DMS 273 treated with DMSO at 0.1 percent for 48 hours (cell line): ENCODE data around the gene DENND2C.
"Not testable (repeated sequence)": the region's sequence is repeated elsewhere in the genome, so short reads cannot be mapped to it uniquely, and the experiment has no call there.

ENCODE experiments used
- DNase-seq: peaks from one replicate; lab custom pipeline; 2025; lab: John Stamatoyannopoulos, UW

The DENND2C gene

DNA sequence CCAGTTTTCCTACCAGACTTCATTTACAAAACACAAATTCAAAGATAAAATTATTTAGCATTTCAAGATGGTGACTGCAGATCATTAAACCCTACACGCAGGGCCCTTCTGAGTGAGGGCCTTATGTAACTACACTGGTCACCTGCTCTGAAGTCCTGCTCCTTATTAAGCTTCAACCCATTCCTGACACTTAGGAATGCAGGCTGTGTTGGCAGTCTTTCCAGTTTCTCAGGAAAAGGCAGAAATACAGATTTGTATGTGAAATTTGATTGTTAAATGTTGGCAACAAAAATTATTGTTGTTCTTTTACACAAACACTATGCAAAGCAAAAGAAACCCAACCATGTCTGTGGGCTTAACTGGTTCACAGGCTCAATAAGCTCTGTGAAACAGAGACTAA lies 62.6 kb downstream of the DENND2C start:
- no peak for DNase-seq

DNA sequence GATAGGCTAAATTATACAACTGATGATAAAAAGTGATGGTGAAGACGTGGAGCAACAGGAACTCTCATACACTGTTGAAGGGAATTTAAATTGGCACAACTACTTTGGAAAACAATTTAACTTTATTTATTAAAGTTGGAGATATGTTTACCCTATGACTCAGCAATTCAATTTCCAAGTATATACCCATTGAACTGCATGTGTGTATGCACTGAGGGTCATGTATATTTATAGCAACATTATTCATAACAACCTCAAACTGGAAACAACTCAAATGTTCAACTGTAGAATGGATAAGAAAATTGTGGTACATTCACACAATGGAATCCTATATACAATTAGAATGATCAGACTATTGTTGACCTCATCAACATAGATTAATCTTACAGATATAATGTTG lies 71.9 kb downstream of the DENND2C start:
- DNase-seq: no peak

DNA sequence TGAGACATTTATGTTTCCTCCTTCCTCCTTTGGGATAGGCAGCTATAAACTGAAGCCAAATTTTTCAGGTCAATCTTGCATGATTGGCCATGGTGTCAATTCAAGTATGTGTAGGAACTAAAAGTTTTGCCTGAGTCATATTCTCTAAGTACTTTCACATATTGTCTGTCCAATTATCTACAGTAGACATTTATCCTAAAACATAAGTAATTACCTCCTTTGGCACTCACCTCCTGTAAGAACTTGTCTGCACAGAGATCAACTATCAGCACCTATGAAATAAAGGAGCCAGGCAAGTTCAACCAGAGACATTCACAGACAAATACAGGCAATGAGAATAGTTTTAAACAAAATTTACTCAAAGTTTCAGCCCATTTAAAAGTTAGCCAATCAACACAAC lies 74.2 kb downstream of the DENND2C start:
- no peak for DNase-seq

DNA sequence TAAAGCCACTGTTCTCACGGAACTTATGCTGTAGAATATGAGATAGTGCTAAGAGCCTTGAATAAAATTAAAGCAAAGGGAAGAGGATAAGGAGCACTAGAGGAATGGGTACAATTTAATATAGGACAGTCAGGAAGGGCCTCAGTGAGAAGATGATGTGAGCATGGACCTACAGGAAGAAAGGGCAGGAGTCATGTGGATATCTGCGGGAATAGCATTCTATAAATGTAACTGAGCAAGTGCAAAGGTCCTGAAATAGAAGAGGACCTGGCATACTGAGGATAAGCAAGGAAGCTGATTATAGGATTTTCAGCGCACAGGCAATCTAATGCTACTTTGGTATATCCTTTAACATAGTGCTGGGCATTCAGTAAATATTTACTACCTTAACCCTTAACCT lies 75.8 kb downstream of the DENND2C start:
- DNase-seq: no peak

DNA sequence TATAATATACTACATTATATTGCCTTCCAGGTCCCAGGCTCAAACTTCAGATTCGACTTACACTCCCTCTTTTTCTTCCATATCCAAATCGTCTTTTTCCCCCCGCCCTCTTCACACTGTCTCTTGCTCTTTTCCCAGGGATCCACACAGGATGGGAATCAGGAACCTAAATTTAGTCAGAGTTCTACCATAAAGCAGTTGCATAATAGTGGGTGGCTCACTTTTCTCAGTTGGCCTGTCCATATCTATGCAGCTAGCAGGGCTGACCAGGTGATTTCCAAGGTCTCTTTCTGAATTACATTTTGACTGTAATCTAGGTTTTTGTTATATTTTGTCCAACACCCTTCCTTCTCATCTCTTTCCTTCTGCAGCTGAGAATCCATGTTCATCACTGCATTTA lies 80.7 kb downstream of the DENND2C start:
- no peak for DNase-seq

DNA sequence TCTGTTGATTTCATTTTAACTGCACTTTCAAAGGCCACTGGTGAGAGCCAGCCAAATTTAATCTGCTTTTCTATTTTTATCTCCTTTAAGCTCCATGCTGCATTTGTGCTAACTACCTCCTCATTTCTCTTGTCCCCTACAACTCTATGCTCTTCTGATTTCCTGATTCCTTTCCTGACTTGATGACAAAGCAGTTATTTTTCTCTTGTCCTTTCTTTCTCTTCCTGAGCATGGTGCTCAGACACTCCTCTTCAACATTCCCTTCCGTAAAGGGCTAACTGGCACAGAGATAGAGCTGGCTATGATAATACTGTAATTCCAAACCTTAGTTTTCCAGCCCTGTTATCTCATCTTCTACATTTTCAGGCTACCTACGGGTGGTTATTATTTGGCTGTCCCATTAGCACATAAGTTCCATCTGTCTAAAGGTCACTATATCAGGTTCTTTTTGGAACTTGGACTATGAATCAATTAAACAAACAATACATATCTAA lies 81.6 kb downstream of the DENND2C start:
- DNase-seq: peak; percentile 16

DNA sequence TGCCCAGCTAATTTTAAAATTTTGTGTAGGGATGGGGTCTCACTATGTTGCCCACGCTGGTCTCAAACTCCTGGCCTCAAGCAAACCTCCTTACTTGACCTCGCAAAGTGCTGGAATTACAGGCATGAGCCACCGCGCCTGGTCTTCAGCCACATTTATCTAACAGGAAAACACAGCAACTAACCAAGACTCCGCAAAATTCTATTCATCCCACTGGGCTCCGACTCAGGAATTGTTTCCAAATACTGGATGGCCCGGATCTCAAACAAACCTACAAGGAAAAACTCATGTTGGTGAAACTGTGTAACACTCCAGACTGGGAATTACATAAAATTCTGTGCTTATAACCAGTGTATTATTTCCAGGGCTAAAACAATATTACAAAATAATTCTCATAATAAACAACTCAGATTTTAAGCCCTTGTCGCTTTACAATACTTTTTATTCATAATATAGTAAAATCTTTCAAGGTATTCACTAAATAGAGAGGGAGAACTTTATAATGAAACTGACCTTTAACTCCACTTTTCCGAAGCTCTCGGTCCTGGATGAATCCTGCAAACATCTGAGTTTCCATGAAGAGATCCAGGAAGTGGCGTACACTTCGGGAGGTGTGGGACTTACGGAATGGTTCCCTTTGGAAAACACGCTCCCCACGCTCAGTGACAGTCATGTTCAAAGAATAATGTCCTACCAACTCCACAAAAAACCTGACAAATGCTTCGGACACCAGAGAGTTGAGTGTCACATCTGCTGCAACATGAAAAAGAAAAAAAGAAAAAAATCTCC lies 82.5 kb downstream of the DENND2C start:
- no peak for DNase-seq

DNA sequence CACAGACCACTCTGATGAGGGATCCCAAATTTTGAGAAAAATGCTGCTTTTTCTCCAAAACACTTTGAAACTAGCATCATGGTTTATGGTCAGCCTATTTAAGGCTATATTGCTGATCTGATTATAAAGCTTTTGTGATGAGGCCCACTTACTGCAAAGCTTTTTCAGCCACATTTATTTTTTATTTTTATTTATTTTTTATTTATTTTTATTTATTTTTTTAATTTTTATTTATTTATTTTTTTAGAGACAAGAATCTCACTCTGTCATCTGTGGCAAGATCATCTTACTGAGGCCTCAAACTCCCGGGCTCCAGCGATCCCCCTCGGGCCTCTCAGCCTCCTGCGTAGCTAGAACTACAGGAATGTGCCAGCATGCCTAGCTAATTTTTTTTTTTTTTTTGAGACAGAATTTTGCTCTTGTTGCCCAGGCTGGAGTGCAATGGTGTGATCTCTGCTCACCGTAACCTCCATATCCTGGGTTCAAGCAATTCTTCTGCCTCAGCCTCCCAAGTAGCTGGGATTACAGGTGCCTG lies 83.3 kb downstream of the DENND2C start:
- DNase-seq: no peak

DNA sequence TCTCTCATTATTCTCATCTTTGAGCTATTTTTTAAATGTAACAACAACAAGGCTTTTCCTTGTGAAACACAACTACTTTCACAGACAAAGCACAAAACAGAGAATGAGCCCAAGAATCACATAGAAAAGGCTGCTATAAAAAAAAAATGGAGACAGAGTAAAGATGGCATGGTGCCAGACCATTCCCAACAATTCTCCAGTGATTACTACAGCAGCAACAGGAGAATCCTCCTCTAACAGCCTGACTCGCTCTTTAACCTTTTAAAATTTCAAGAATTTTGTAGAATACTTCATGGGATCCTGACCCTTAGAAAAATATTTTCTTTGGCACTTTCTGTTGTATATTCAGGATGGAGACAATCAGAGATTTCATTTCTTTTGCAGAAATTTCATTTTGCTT lies 84.6 kb downstream of the DENND2C start:
- no peak for DNase-seq

DNA sequence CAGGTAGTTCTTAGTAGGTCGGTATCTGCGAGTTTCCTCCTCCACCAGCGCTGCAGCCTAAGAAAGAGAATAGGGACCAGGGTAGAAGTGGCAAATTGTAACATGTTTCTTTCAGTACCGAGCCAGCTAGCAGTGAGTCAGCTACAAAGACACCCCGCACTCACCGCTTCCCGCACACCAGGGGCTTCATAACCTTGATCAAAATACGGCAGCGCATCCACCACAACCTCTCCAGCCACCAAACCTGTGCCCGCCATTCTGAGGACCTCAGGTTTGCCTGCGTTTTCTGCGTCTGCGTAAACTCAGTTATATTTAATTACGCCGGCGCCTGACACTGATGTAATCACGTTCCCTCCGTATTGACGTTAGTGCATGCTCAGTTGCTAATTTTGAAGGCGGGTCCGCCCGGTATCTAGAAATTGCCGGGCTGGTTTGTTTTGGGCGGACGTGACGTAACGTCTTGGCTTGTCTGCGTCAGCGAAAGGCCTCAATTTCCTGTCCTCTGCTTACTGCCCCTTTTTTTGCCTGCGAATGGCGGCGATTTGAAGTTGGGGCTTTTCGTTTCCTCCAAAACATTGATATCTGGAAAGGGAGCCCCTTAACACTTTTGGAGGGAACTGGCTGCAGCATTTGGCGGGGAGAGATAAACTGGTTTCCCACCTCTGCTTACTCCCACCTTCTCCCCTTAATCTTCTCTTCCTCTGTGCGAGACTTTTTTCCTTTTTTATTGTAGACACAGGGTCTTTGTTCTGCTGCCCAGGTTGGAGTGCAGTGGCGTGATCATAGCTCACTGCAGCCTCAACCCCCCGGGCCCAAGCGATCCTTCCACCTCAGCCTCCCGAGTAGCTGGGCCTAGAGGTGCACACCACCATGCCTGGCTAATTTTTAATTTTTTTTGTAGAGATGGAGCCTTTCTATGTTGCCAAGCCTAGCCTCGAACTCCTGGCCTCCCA lies 88.2 kb downstream of the DENND2C start, which contains the start of gene BCAS2:
Gene BCAS2 (minus strand): TSS at position 281 of the 953 bp plus-strand sequence. CDS start 24 bp downstream, at position 257.
- peak; percentile 96 for DNase-seq

DNA sequence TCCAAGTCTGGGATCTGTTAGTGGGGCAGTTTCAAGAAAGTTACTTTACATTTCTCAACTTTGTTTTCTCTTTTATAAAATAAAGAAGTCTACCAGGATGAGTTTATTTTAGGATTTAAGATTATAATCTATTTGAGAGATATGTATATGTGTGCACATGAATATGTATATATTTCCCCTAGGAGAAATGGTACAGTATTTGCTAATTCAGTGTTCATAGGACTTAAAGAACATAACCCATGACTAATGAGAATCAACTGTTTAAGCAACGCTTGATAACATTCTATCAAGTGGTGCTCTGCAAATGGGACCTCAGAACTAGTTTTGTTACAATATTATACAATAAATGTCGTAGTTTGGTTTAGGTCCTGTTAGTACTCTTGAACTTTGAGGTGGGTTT lies 95.5 kb downstream of the DENND2C start:
- no peak for DNase-seq

DNA sequence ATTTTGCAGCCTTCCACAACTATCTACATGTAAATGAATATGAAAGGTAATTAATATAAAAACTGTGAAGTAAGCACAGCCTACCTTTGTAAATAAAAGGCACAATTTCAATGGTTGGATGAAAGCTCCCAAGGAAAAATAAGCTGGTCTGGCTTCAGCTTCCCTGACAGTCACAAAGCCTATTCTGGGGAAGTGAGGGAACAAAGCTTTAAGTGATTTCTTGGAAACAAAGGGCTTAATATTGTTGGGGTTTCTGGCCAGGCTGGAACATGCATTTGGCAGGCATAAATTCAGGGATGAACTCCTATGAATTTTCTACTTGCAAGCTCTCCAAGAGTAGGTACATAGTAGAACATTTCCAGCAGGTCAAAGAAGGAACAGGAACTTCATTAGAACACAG lies 105.7 kb downstream of the DENND2C start:
- DNase-seq: no peak

DNA sequence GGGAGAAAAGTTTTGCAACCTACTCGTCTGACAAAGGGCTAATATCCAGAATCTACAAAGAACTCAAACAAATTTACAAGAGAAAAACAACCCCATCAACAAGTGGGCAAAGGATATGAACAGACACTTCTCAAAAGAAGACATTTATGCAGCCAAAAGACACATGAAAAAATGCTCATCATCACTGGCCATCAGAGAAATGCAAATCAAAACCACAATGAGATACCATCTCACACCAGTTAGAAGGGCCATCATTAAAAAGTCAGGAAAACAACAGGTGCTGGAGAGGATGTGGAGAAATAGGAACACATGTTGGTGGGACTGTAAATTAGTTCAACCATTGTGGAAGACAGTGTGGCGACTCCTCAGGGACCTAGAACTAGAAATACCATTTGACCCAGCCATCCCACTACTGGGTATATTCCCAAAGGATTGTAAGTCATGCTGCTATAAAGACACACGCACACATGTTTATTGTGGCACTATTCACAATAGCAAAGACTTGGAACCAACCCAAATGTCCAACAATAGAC lies 106.8 kb downstream of the DENND2C start:
- DNase-seq: not testable (repeated sequence)

DNA sequence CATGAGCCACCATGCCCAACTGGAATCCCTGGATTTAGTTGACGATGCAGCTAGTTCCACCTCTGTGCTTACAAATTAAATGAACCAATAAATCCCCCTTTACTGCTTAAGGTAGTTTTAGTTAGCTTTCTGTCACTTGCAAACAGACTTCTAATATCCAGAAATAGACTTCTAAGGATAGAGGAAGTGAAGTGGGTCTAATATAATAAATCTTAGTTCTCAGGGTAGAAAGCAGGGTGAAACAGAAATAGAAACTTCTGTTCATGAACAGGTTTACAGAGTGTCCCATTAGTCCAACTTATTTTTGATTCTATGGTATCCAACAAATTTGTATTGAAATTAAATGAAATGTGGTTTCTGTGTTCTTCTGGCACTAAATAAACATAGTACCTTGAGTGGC lies 108.5 kb downstream of the DENND2C start:
- DNase-seq: no peak

DNA sequence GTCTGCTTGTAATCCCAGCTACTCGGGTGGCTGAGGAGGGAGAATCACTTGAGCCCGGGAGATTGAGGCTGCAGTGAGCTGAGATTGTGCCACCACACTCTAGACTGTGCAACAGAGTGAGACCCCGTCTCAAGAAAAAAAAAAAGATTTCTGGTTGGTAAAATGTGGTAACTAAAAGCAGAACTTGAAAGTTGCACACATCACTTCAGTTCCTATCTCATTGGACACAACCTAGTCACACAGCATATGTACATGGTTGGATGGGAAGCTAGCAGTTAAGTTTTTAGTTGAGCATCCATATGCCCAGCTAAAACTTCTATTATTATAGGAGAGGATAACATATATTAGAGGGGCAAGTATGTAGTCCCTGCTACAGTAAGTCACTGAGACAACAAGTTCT lies 110.5 kb downstream of the DENND2C start:
- no peak for DNase-seq

DNA sequence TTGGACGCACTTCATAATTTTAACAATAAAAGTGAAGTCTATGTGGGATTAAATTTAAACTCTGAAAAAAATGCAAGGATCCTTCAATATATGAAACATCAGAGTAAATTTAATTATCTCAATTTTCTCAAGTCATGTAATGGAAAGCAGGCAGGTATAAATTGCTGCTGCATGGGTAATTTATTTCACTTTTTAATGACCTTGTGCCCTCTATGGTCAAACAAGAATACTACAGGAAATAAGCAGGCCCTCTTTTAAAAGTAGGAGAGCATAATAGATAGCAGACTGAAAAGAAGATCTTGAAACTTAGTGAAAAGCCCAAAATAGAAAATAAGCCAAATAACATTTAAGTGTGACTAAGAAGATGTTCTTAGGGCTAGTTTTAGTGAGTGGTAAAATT lies 111.3 kb downstream of the DENND2C start:
- no peak for DNase-seq

DNA sequence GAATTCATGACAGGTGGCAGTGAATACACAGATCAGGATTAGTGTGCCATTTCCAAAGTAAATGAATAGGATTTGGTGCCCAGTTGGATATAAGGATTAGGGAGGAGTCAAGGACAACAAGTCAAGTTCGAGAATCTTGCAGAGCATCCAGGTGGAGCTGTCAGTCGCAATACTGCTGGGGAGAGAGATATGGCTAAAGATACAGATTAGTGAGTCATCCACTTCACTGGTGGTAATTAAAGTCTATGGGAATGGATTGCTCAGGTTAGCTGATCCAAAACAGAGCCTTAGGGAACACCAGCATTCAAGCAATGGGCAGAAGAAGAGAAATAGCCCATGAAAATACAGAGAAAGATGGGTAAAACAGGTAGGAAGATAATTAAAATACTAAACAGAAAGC lies 115.3 kb downstream of the DENND2C start:
- no peak for DNase-seq

DNA sequence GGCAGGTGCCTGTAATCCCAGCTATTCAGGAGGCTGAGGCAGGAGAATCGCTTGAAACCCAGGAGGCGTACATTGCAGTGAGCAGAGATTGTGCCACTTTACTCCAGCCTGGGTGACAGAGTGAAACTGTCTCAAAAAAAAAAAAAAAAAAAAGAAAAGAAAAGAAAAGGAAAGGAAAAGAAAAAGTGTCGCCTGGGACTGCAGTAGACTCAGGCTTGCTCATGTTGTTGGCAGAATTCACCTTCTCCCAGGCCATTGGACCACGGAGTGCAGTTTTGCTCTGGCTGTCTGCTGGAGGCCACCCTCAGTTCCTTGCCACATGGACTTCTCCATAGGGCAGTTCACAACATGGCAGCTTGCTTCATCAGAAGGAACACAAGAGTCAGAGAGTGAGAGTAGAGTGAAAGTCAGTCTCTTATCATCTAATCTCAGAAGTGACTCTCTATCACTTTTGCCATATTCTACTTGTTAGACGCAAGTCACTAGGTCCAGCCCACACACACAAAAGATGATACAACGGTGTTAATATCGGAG lies 117.7 kb downstream of the DENND2C start:
- DNase-seq: no peak

DNA sequence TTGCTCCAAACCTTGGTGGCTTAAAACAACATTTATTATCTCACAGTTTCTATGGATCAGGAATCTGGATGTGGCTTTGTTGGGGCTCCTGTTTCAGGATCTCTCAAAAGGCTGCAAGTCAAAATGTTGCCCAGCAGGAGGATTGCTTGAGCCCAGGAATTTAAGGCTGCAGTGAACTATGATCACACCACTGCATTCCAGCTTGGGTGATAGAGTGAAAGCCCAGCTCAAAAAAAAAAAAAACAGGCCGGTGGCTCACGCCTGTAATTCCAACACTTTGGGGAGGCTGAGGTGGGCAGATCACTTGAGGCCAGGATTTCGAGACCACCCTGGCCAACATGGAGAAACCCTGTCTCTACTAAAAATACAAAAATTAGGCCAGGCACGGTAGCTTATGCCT lies 118.4 kb downstream of the DENND2C start:
- DNase-seq: no peak

DNA sequence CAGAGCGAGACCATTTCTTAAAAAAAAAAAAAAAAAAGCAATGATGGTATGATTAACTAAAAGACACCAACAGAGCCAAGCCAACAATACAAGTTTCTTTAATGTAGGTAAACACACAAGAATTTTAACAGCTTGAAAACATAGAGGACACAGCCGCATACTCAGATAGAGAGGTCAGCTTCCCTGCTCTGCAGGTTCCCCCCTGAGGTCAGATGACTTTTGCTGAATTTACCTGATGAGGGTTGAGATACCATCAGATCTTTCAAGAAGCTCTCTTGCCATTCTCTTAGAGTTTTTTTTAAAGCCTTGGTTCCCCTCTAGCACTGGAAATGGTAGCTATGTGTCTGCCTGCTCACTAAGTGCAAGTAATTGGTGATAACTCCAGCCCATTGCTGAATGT lies 119.5 kb downstream of the DENND2C start:
- no peak for DNase-seq

DNA sequence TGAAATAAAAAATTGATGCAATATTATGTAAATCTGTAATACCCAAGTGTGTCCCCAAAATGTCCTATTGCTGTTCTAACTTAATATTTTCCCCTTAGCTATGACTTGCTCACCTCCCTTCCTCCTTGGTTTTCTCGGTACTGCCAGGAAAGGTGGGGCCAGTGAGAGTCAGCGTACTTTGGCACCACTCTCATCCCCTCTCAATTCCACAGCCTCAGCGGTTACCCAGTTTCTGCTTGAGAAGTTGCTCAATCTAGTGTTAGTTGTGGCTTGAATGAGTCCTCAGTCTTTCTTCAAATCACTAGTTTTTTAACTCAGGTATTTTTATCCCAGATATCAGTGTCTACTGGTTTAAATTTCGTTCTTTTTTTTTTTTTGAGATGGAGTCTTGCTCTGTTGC lies 120.7 kb downstream of the DENND2C start:
- no peak for DNase-seq

DNA sequence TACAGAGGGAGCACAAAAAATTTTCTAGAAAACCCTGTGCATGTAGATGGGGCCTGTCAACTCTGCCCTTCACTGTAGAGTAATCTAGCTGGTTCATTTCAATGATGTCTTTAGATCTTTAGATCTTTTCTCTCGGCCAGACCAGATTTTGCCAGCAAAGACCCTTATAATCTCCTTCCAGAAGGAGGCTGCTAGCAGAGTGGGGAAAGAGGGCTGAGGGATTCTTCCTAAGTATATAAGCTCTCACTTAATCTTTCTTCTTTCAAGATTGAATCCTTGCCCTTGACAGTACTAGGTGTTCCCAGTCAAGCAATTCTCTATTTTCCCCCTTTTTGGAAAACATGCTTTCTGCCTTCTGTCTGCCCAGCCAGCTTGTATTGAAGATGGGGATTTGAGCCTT lies 122.8 kb downstream of the DENND2C start:
- no peak for DNase-seq
